Measurements from ENCODE around the gene GLMP. TPM values are rescaled to one million over a fixed set of nuclear protein-coding genes. Genes with fewer than 3 reads are reported as not detected.
A peak's percentile ranks its signal among the peaks of the same experiment; 100 is the strongest.

GLMP gene
- total and polyA plus RNA-seq, 2 of the 13 experiments (the other 11 are each of a cell fraction or from before 2014, with no cell fraction given), result 44.6 to 75.8 TPM

- TF ChIP-seq DZIP1 (CRISPR knock-in tag; IDR thresholded peaks at IDR 0.05), result no peak
- TF ChIP-seq NFYC (CRISPR knock-in tag; IDR thresholded peaks at IDR 0.05), result peak; percentile 81
- TF ChIP-seq ZBTB4 (CRISPR knock-in tag; IDR thresholded peaks at IDR 0.05; ENCODE audit: borderline replicate concordance), result no peak
- no peak for TF ChIP-seq BCL3 (CRISPR knock-in tag; IDR thresholded peaks at IDR 0.05)
- no peak for TF ChIP-seq SRSF9 (IDR thresholded peaks at IDR 0.05; ENCODE audit: borderline replicate concordance, insufficient read depth, low read depth, low read length, poor library complexity, severe bottlenecking)
- no peak for TF ChIP-seq SUZ12 (IDR thresholded peaks at IDR 0.05; ENCODE audit: low read depth, low read length)
- no peak for TF ChIP-seq ZNF713 (CRISPR knock-in tag; IDR thresholded peaks at IDR 0.05)
- no peak; the same call in 1 of the 2 replicates for TF ChIP-seq ZIK1 (CRISPR knock-in tag; IDR thresholded peaks at IDR 0.05; ENCODE audit: borderline replicate concordance, low read depth)
- peak; percentile 90; the same call in 1 of the 2 replicates for TF ChIP-seq ZNF136 (CRISPR knock-in tag; IDR thresholded peaks at IDR 0.05; ENCODE audit: low read depth)
- TF ChIP-seq USF2 (IDR thresholded peaks at IDR 0.05; ENCODE audit: low read depth, low read length), result no peak
- TF ChIP-seq USF2 (CRISPR knock-in tag; IDR thresholded peaks at IDR 0.05; ENCODE audit: borderline replicate concordance), result no peak
- TF ChIP-seq MIER2 (CRISPR knock-in tag; IDR thresholded peaks at IDR 0.05), result 0 out of 2 replicates have a peak, but pooled peaks have one; percentile 25
- peak; percentile 80 for TF ChIP-seq FOXA3 (CRISPR knock-in tag; IDR thresholded peaks at IDR 0.05)
- peak; percentile 54; the same call in 1 of the 2 replicates for TF ChIP-seq ZBTB21 (CRISPR knock-in tag; IDR thresholded peaks at IDR 0.05)
- TF ChIP-seq KAT8 (CRISPR knock-in tag; IDR thresholded peaks at IDR 0.05), result peak; percentile 98
- no peak for TF ChIP-seq ZMYM2 (CRISPR knock-in tag; IDR thresholded peaks at IDR 0.05)
- peak; percentile 88 for TF ChIP-seq PITX1 (CRISPR knock-in tag; IDR thresholded peaks at IDR 0.05)
- TF ChIP-seq ZC3H4 (CRISPR knock-in tag; IDR thresholded peaks at IDR 0.05; ENCODE audit: borderline replicate concordance), result no peak
- TF ChIP-seq ZNF235 (CRISPR knock-in tag; IDR thresholded peaks at IDR 0.05; ENCODE audit: borderline replicate concordance), result peak; percentile 65; the same call in 1 of the 2 replicates
These were observed 12.8 kb downstream of the GLMP start, which contains the start of gene SMG5 (continued) for GRCh38 chr1:156282479-156283222.
